OCI-LY1 (cell line): ENCODE measurements around the gene ARL8A.

Source experiments
- H2AFZ ChIP-seq: fragments of 200-600 bp; sonication (generic), shearing (Covaris generic); 2 replicates; pipeline ENCODE4 v1.6.0; 2014; ENCODE audit warnings: antibody characterized with exemption, mild to moderate bottlenecking, low read length
- H3F3A ChIP-seq: fragments of 200-600 bp; sonication (generic), shearing (Covaris generic); 2 replicates; pipeline ENCODE4 v1.6.0; 2014; ENCODE audit warnings: mild to moderate bottlenecking, antibody characterized with exemption, low read length, moderate library complexity; ENCODE audit not compliant: insufficient read depth
- H3K27ac ChIP-seq: fragments of 200-600 bp; sonication (generic); 2 replicates; pipeline ENCODE4 v1.5.1; 2014; ENCODE audit warnings: low read length, mixed run types, mild to moderate bottlenecking, low read depth; ENCODE audit not compliant: poor library complexity, severe bottlenecking
- H3K27me3 ChIP-seq: fragments of 200-600 bp; sonication (generic); 2 replicates; pipeline ENCODE4 v1.6.0; 2014; ENCODE audit warnings: antibody characterized with exemption, mild to moderate bottlenecking, low read length, moderate library complexity; ENCODE audit not compliant: insufficient read depth
- H3K36me3 ChIP-seq: fragments of 200-600 bp; sonication (generic); 2 replicates; pipeline ENCODE4 v1.6.1; 2014; ENCODE audit warnings: mild to moderate bottlenecking, antibody characterized with exemption, low read length, moderate library complexity, mixed read lengths; ENCODE audit not compliant: insufficient read depth
- H3K4me1 ChIP-seq: fragments of 200-600 bp; sonication (generic); 2 replicates; pipeline ENCODE4 v1.5.1; 2014; ENCODE audit warnings: mild to moderate bottlenecking, low read length, moderate library complexity; ENCODE audit not compliant: insufficient read depth, severe bottlenecking
- H3K4me2 ChIP-seq: fragments of 200-600 bp; sonication (generic), shearing (Covaris generic); 2 replicates; pipeline ENCODE4 v1.6.1; 2014; ENCODE audit warnings: low read length
- H3K4me3 ChIP-seq: fragments of 200-600 bp; sonication (generic); 2 replicates; pipeline ENCODE4 v1.5.1; 2014; ENCODE audit warnings: low read length, low read depth, mild to moderate bottlenecking, mixed read lengths; ENCODE audit not compliant: poor library complexity, severe bottlenecking
- H3K79me2 ChIP-seq: fragments of 200-600 bp; shearing (Covaris generic); 2 replicates; pipeline ENCODE4 v1.6.1; 2016; ENCODE audit warnings: mixed run types, low read length, mixed read lengths; ENCODE audit not compliant: insufficient read depth
- H3K9ac ChIP-seq: fragments of 200-600 bp; sonication (generic), shearing (Covaris generic); 2 replicates; pipeline ENCODE4 v1.6.1; 2014; ENCODE audit warnings: mild to moderate bottlenecking, low read length, mixed read lengths
- H3K9me2 ChIP-seq: fragments of 200-600 bp; sonication (generic), shearing (Covaris generic); 2 replicates; pipeline ENCODE4 v1.6.1; 2014; ENCODE audit warnings: low read depth, mild to moderate bottlenecking, low read length, mixed read lengths
- H3K9me3 ChIP-seq: fragments of 200-600 bp; shearing (Covaris generic); 2 replicates; pipeline ENCODE4 v1.6.1; 2014; ENCODE audit warnings: low read length, mixed read lengths
- H4K20me1 ChIP-seq: fragments of 200-600 bp; sonication (generic), shearing (Covaris generic); 2 replicates; pipeline ENCODE4 v1.6.0; 2016; ENCODE audit warnings: mild to moderate bottlenecking, low read length; ENCODE audit not compliant: insufficient read depth
- CTCF ChIP-seq: fragments of 200-600 bp; sonication (generic), shearing (Covaris generic); IDR thresholded peaks from 2 replicates; pipeline ENCODE4 v1.5.1; 2017; ENCODE audit warnings: mild to moderate bottlenecking, antibody characterized with exemption, low read length, moderate library complexity, mixed read lengths
- EZH2 ChIP-seq: fragments of 200-600 bp; sonication (generic), shearing (Covaris generic); IDR thresholded peaks from 2 replicates; pipeline ENCODE4 v1.8.0; 2017; ENCODE audit warnings: borderline replicate concordance, mixed run types, mild to moderate bottlenecking, antibody characterized with exemption, low read length, moderate library complexity, mixed read lengths

The ARL8A gene

GRCh38 chr1:202124142-202124541 is 20.4 kb downstream of the ARL8A start:
- no peak overlapping the region for H3K9ac ChIP-seq
- no peaks in the 10 kb centered on the region for H3K79me2 ChIP-seq
- H3F3A ChIP-seq = no peaks in the 10 kb centered on the region
- H3K9me3 ChIP-seq = no peaks in the 10 kb centered on the region
- TF ChIP-seq CTCF (no peak), EZH2 (no peak)
- no peak overlapping the region for H3K4me2 ChIP-seq
- H3K4me3 ChIP-seq = no peak overlapping the region
- no peaks in the 10 kb centered on the region for H3K9me2 ChIP-seq
- H3K36me3 ChIP-seq = no peaks in the 10 kb centered on the region
- H2AFZ ChIP-seq = no peak overlapping the region
- no peaks in the 10 kb centered on the region for H4K20me1 ChIP-seq
- H3K27me3 ChIP-seq = peaks cover 4% of the 10 kb centered on the region
- no peak overlapping the region for H3K27ac ChIP-seq
- H3K4me1 ChIP-seq = no peaks in the 10 kb centered on the region

GRCh38 chr1:202123336-202123813 is 21.2 kb downstream of the ARL8A start:
- Histone ChIP-seq H3K27me3 (peaks cover 4% of the 10 kb centered on the region), H3K4me1 (no peaks in the 10 kb centered on the region), H3K36me3 (no peaks in the 10 kb centered on the region), H3F3A (no peaks in the 10 kb centered on the region), H3K9me3 (no peaks in the 10 kb centered on the region), H3K9ac (no peak overlapping the region), H3K27ac (no peak overlapping the region), H4K20me1 (no peaks in the 10 kb centered on the region), H3K79me2 (no peaks in the 10 kb centered on the region), H3K4me3 (no peak overlapping the region), H3K4me2 (no peak overlapping the region), H3K9me2 (no peaks in the 10 kb centered on the region), H2AFZ (no peak overlapping the region)
- TF ChIP-seq EZH2 (no peak), CTCF (no peak)

- no peak within 1 kb of the TSS for H3K27ac ChIP-seq
- no peak within 1 kb of the TSS for H3K4me2 ChIP-seq
- H3F3A ChIP-seq = no peaks in the 10 kb centered on the region
- no peaks in the 10 kb centered on the region for H3K9me2 ChIP-seq
- no peaks in the 10 kb centered on the region for H3K9me3 ChIP-seq
- H3K27me3 ChIP-seq = peaks cover 4% of the 10 kb centered on the region
- H3K36me3 ChIP-seq = no peaks in the 10 kb centered on the region
- H4K20me1 ChIP-seq = no peaks in the 10 kb centered on the region
- H3K4me3 ChIP-seq = no peak within 1 kb of the TSS
- TF ChIP-seq EZH2 (no peak), CTCF (no peak)
- no peak within 1 kb of the TSS for H2AFZ ChIP-seq
- no peaks in the 10 kb centered on the region for H3K79me2 ChIP-seq
- no peaks in the 10 kb centered on the region for H3K4me1 ChIP-seq
- H3K9ac ChIP-seq = no peak within 1 kb of the TSS
Observed at GRCh38 chr1:202122639-202123335, 21.8 kb downstream of the ARL8A start, which contains the start of gene GPR37L1. GPR37L1 (plus strand) TSS chr1:202122917; CDS start chr1:202122964, 47 bp downstream.
